HT1080 (cell line): ENCODE measurements around the gene SUPT5H. TPM values are rescaled to one million over a fixed set of nuclear protein-coding genes. Genes with fewer than 3 reads are reported as not detected.

Experiments
- DNase-seq: peaks from one replicate; pipeline ENCODE4 v3.0.0-alpha.2; 2015; ENCODE audit warnings: low read depth
- polyA plus RNA-seq, 2 experiments: library from polyadenylated mRNA; depleted of rRNA; stranded (reverse); fragments of >200 nt; gene quantifications; 2 replicates each; pipeline ENCODE4 v1.2.3, GENCODE V29; 2015
- total RNA-seq: library from RNA; depleted of rRNA; stranded (reverse); fragments of >200 nt; shearing (Covaris generic); gene quantifications from 2 replicates; pipeline ENCODE4 v1.2.3, GENCODE V29; 2014; rRNA removed

SUPT5H gene
- 86.2 and 91.6 TPM in 2 replicates for total RNA-seq
- polyA plus RNA-seq (2015; cell fraction: cytosol; rRNA removed) = 43.2 TPM in 2 replicates
- polyA plus RNA-seq (2015; cell fraction: nucleus; rRNA removed) = 130 and 143 TPM in 2 replicates

DNA sequence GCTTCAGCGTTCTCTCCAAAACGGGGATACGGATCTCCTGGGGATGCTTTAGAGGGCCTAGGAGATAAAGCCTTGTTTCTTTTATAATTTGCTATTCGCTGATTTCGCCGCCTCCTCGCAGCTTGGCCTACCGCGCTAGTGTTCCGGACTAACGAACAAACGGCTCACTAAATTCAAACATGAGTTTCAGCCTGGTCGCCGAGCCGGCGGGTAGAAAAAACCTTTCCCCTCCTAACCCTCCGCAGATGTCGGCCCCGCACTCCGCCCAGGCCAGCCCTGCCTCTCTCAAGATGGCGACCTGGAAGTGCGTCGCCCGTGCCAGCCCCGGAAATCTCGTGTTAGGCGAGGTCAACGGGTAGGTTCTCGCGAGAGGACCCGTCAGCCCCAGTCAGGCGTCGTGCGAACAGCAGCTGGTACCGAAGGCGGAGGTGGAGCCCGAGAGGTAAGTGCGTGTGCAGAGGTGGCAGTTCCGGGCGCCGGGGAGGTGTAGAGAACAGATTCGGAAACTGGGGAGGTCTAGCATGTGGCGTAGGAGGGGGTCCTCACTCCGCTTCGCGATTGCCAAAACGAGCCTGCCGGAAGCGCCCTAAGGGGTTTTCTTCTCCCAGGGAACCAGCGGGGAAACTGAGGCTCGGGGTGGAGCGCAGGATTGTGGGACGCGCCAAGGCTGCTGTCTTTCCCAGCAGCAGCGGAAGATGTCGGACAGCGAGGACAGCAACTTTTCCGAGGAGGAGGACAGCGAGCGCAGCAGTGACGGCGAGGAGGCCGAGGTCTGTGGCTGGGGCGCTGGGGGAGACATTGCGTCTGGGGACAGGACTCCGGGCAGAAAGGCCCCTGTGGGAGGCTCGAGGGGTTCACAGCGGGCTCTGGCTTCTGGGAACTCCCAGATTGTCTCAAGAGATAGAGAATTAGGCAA lies at the start of gene SUPT5H:
SUPT5H (plus strand) TSS at position 387 of the 916 bp plus-strand sequence; CDS start at position 696, 309 bp downstream.
- DNase-seq = peak; percentile 95

DNA sequence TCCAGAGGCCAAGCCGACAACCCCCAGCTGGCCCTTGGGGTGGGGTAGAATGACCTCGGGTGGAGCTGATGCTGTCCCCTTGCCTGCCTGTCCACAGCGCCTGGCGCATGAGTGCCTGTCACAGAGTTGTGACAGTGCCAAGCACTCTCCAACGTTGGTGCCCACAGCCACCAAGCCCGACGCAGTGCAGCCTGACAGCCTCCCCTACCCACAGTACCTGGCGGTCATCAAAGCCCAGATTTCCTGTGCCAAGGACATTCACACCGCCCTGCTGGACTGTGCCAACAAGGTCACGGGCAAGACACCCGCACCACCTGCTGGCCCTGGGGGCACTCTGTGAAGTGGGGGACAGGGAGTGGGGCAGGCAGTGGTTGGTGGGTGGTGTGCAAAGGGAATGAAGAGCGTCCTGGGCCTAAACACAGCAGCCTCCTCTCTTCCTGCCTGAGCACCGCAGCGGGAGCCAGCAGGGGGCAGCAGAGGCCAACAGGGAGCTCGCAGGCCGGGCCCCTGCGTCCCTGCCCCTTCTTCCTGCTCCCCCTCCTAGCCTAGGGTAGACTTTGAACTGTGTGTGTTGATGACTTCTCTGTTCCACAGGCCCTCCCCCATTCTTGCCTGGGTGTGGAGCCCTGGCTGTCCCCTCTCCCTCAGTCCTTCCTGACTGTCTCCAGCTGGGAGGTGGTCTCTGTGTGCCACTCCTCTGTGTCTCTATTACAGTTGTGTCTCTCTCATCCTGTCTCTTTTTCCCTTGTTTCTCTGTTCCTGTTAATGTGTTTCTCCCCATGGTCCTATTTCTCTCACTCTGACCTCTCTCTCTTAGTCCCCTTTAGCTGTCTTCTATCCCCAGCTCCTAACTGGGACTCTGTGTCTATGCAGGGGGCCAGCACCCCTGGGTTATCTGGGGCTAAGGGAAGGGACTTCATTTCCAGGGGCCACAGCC lies 47.8 kb upstream of the SUPT5H start:
- DNase-seq = peak; percentile 89

DNA sequence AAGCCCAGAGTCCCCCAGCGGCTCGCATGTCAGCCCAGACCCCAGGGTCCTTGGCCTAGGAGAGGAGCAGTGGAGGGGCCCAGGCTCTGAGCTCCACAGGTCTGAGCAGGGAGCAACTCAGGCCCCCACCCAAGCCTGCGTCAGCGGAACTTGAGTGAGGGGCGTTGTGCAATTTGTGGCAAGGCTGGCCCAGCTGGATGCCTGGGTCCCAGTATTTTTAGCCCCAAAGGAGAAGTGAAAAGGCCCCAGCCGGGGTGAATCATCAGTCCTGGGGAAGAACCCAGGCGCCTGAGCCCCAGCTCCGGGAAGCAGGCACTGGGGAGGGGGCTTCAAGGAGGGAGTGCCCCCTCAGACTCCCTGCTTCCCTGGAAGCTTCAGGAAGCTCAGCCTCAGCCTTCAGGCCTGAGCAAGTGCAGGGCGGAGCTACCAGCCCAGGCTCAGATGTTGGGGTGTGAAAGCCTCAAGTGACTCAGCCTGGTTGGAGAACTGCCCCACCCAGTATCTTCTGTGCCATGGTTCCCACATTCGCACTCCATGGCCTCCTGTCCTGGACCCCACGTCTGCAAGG lies 47.0 kb upstream of the SUPT5H start:
- peak; percentile 78 for DNase-seq

DNA sequence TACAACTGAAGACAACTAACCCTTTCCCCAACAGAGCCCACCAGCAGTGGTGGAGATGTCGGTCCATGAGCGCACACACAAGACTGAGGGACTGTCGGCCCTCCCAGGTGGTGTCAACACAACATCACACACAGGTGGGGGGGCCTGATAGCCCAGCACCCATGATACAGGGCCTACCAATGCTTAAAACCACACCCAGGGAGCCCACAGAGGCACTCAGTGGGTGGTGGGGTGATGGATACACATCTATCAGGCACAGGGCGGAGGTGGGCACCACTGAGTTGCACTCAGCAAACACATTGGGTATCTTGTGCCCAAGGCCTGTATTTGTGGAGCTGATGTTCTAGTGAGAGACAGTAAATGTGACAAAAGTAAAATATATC lies 45.7 kb upstream of the SUPT5H start:
- DNase-seq = no peak

DNA sequence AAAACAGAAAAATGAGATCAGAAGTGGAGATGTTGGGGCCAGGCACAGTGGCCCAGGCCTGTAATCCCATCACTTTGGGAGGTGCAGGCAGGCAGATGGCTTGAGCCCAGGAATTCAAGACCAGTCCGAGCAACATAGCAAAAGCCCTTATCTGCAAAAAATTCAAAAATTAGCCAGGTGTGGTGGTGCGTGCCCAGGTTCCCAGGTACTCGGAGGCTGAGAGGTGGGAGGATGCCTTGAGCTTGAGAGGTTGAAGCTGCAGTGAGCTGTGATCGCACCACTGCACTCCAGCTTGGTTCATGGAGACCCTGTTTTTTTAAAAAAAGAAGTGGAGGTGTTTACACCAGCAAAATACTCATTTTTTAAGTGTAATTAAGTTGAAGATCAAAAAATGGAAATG lies 45.3 kb upstream of the SUPT5H start:
- no peak for DNase-seq

DNA sequence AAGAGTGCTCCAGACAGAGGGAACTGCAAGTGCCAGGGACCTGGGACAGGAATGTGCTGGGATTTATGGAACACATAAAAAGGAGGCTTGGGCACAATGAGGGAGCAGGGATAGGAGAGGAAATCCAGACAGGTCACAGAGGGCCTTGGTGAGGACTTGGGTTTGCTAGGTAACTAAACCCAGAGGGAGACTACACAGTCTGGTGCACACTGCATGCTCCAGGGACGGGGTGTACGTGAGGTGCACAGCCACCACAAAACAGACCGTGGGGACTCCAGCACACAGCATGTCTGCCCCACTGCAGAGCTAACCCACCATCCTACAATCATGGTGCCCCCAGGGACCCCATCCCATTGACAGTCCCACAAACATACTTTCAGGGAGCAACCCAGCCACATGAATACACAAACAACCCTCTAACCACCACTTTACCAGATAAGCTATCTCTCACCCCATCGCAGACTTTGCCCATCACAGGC lies 44.3 kb upstream of the SUPT5H start:
- no peak for DNase-seq

DNA sequence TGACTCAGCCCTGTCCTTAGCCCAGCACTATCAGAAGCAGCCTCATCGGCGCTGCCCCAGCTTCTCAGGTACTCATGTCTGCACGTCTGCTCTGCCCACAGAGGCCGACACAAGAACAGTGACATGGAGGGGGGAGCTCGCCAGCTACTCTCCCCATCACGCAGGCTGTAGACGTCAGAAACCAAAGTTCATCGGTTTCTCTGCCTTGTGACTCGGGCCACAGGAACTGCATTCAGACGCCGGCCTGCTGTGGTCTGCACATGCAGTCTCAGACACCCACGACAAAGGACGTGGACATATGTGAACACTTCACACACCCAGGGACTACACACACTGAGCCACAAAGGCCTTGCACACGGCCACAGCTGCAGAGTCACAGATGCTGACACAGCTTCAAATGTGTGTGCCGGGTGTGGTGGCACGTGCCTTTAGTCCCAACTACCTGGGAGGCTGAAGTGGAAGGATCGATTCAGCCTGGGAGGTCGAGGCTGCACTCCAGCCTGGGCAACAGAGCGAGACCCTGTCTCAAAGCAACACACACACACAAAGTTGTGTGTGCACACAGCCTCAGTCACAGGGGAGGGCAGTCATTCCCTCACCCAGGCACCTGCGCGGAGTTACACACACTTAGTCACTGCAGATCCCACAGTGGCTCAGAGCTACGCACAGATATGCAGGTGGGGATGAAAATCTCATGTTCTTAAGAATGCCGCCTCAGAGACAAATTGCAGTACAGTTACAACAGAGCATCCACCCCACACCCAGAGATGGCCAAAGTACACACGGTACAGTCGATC lies 43.6 kb upstream of the SUPT5H start:
- DNase-seq = peak; percentile 61

DNA sequence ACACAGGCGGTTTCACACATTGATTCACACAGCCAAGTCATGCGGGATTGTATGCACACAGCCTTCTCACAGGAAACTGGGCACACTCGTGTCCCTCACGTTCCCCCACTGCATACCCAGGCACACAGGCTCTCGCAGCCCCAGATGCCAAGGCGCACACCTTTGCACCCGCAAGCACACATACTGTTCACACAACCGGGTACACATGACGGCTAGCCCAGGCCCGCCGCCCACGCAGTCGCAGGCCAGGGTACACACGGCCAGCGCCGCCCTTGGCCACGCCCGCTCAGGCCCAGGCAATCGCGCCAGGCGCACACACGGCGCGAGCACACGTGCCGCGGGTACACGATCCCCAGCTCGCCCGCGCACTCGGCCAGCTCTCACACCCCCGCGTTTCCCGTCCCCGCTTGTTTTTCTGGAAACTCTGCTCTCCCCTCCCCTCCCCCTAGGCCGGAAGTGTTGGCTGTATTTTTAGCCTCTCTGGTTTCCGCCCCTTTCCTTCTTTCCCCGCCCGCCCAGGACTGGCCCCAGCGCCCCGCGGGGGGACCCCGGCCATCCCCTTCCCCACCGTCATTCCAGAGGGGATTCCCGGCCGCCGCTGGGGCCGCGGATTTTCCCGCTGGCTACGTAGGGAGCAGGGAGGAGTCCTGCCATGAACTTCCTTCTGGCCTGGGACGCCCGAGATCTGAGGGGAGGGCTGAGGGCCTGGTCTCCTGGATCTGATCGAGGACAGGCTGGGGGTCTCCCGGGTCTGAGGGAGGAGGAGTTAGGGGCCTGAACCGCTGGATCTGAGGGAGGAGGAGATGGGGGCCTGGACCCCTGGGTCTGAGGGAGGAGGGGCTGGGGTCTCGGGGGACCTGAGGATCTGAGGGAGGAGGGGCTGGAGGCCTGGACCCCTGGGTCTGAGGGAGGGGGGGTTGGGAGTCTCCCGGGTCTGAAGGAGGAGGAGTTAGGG lies 42.8 kb upstream of the SUPT5H start:
- DNase-seq = peak; percentile 78

DNA sequence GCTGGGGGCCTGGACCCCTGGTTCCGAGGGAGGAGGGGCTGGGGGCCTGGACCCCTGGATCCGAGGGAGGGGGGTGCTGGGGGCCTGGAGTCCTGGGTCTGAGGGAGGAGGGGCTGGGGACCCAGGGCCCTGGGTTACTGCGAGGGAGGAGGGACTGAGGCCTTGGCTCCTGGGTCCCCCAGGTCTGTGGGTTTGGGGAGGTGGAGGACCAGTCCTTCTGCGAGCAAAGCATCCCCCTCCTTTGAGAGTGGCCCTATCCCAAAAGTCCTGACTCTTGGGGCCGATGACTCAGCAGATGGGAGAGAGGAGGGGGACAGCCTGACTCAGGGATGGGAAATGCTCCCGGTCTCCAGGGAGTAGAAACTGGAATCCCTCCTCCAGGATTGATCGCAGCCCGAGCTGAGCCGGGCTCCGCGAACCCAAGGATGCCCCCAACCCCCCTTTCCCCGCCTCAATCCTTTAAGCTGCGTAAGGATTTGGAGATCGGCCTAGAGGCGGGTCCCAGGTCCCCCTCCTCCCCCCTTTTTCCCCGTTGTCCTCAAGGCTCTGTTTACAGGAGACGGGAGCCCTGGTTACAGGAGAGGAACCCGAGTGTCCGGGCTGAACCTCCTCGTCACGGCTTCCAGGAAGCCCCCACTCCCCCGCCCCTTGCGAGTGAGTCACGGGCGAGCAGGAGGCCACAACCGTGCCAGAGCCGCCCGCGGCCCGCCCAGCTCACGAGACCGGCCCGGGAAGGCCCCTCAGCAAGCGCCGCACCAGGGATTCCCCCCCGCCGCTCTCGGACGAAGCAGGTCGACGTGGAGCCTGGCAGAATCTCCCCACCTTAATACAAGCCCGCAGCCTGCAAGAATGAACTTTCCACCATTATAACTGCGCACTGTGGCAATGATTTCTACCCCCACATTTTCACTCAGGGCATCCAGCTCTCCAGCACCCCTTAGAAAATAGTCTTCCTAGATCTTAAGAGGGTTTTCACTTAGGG lies 41.8 kb upstream of the SUPT5H start:
- peak; percentile 97 for DNase-seq

DNA sequence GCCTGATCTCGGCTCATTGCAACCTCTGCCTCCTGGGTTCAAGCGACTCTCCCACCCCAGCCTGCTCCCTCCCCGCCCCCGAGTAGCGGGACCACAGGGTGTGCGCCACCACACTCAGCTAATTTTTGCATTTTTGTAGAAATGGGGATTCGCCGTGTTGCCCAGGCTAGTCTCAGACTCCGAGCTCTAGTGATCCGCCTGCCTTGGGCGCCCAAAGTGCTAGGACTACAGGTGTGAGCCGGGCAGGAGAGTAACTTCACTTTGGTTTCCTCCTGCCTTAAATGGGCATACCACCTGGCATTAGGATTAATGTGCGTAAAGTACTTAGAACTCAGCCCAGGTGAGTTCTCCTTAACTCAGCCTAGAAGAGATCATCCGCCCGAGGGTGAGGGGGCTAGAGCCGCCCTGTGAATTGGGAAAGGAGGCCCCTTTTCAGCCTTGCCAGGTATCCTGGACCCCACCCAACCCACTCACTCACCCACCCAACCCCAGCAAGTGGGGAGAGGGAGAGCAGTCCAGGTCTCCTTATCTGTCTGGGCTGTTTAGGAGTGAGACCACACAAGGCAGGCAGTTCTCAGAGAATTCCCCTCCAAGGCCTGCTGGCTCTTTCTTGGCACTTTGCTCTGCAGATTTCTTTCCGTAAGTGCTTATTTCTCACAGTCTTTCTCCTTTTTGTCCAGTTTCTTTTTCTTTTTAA lies 40.0 kb upstream of the SUPT5H start:
- DNase-seq = no peak

DNA sequence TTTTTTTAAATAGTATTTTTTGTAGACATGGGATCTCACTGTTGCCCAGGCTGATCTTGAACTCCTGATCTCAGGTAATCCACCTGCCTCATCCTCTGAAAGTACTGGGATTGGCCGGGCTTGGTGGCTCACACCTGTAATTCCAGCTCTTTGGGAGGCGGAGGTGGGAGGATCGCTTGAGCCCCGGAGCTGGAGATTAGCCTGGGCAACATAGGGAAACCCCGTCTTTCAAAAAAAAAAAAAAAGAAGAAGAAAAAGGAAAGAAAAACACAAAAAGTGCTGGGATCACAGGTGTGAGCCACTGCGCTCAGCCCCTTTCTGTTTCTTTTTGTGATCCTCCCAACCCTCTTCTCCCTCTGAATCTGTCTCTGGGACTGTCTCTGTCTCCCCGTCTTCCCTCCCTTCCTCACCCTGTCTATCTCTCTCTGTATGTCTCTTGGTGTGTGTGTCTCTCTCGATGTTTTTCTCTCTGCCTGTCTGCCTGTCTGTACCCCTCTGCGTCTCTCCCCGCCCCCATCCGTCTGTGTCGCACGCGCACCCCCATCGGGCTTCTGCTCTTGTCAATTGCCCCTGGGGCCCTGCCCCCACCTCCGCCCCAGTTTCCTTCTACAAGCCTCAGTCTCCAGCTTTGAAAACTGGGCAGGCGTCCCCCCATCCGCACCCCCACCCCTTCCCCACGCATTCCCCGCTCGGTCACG lies 39.3 kb upstream of the SUPT5H start:
- peak; percentile 21 for DNase-seq

DNA sequence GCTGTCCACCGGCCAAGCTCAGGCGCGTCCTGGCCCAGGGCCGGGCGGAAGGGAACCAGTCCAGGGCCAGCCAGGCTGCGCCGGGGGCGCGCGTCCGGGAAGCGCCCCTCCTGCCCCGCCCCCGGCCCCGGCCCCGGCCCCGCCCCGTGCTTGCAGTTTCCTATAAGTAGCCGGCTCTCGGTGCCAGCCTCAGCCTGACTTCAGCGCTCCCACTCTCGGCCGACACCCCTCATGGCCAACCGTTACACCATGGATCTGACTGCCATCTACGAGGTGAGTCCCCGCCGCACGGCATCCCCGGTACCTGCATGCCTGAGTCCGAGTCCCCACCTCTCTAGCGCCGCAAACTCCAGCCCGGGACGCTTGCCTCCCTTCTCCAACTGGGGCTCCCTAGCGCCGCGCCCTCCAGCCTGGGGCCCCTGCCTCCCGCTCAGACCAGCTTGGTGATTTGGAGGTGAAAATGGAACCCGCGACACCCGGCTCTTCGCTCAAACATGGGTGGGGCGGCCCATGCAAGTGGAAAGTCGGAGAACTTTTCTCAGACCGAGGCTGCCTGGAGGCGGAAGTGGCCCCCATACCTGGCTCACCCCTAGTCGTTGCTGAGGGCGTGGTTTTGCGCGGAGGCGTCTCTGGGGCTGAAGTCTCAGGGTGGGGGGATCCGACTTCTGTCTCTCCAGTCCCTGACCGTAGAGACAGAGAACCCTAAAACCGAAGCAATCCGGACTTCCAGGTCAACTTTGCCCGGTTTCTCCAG lies 38.5 kb upstream of the SUPT5H start, which contains the start of gene ZFP36:
ZFP36 (plus strand) TSS at position 192 of the 754 bp plus-strand sequence; CDS start at position 250, 58 bp downstream.
- DNase-seq = peak; percentile 64

DNA sequence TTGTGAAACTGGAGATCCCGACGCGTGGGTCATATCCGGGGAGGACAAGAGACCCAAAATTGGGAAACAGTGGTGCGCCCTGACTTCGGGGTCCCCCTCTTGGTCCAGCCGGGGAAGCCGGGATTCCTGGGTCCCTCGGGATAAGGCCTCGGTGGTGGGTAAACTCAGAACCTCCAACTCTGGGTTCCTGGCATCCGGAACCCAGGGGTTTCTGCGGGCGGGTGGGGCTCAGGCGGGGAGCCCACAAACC lies 38.0 kb upstream of the SUPT5H start:
- DNase-seq = no peak

DNA sequence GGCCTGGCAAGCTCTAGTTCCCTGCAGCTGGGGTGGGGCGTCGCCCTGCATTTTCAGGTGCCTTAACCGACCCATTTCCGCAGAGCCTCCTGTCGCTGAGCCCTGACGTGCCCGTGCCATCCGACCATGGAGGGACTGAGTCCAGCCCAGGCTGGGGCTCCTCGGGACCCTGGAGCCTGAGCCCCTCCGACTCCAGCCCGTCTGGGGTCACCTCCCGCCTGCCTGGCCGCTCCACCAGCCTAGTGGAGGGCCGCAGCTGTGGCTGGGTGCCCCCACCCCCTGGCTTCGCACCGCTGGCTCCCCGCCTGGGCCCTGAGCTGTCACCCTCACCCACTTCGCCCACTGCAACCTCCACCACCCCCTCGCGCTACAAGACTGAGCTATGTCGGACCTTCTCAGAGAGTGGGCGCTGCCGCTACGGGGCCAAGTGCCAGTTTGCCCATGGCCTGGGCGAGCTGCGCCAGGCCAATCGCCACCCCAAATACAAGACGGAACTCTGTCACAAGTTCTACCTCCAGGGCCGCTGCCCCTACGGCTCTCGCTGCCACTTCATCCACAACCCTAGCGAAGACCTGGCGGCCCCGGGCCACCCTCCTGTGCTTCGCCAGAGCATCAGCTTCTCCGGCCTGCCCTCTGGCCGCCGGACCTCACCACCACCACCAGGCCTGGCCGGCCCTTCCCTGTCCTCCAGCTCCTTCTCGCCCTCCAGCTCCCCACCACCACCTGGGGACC lies 37.6 kb upstream of the SUPT5H start:
- DNase-seq = no peak

DNA sequence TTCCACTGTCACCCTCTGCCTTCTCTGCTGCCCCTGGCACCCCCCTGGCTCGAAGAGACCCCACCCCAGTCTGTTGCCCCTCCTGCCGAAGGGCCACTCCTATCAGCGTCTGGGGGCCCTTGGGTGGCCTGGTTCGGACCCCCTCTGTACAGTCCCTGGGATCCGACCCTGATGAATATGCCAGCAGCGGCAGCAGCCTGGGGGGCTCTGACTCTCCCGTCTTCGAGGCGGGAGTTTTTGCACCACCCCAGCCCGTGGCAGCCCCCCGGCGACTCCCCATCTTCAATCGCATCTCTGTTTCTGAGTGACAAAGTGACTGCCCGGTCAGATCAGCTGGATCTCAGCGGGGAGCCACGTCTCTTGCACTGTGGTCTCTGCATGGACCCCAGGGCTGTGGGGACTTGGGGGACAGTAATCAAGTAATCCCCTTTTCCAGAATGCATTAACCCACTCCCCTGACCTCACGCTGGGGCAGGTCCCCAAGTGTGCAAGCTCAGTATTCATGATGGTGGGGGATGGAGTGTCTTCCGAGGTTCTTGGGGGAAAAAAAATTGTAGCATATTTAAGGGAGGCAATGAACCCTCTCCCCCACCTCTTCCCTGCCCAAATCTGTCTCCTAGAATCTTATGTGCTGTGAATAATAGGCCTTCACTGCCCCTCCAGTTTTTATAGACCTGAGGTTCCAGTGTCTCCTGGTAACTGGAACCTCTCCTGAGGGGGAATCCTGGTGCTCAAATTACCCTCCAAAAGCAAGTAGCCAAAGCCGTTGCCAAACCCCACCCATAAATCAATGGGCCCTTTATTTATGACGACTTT lies 36.8 kb upstream of the SUPT5H start:
- no peak for DNase-seq
